Stimulated activated CD4-positive, alpha-beta T cell treated with anti-CD3 and anti-CD28 coated beads, Interleukin-2, amount 100 ng/mL, for 24 hours (primary cell): ENCODE results near the gene ICA1.
"Not testable (repeated sequence)": the region's sequence is repeated elsewhere in the genome, so short reads cannot be mapped to it uniquely, and the experiment has no call there.

Source experiments
- DNase-seq, 2 donors: peaks; one replicate each; pipeline ENCODE4 v3.0.0-alpha.2; 2020

ICA1 gene

GRCh38 chr7:8260871-8261694 is 884 bp downstream of the ICA1 start:
- peak in 1 of 2 donors; percentile 37 for DNase-seq

- no peak for DNase-seq
These were observed 2.3 kb downstream of the ICA1 start for GRCh38 chr7:8259586-8260222.

GRCh38 chr7:8258734-8259133 is 3.2 kb downstream of the ICA1 start:
- DNase-seq: no peak

GRCh38 chr7:8258166-8258565 is 3.8 kb downstream of the ICA1 start:
- no peak for DNase-seq

GRCh38 chr7:8255680-8256655 is 6.0 kb downstream of the ICA1 start:
- no peak for DNase-seq

GRCh38 chr7:8254667-8255066 is 7.3 kb downstream of the ICA1 start:
- no peak for DNase-seq

GRCh38 chr7:8254215-8254614 is 7.8 kb downstream of the ICA1 start:
- DNase-seq: no peak

GRCh38 chr7:8251195-8251594 is 10.8 kb downstream of the ICA1 start:
- DNase-seq: no peak

- DNase-seq: no peak
These were observed 11.4 kb downstream of the ICA1 start for GRCh38 chr7:8250547-8250946.

GRCh38 chr7:8249121-8249520 is 12.8 kb downstream of the ICA1 start:
- DNase-seq: no peak

GRCh38 chr7:8246020-8246419 is 15.9 kb downstream of the ICA1 start:
- no peak for DNase-seq

- not testable (repeated sequence) for DNase-seq
These were observed 16.9 kb downstream of the ICA1 start for GRCh38 chr7:8245032-8245431.

GRCh38 chr7:8243059-8243458 is 18.9 kb downstream of the ICA1 start:
- DNase-seq: not testable (repeated sequence)

- not testable (repeated sequence) for DNase-seq
These were observed 22.1 kb downstream of the ICA1 start for GRCh38 chr7:8239702-8240362.

- DNase-seq: no peak
These were observed 25.1 kb downstream of the ICA1 start for GRCh38 chr7:8236780-8237407.

- DNase-seq: no peak
These were observed 28.7 kb downstream of the ICA1 start for GRCh38 chr7:8232999-8233847.

- DNase-seq: no peak
These were observed 32.0 kb downstream of the ICA1 start for GRCh38 chr7:8229927-8230326.

- no peak for DNase-seq
These were observed 32.9 kb downstream of the ICA1 start for GRCh38 chr7:8228766-8229674.

- no peak for DNase-seq
These were observed 33.9 kb downstream of the ICA1 start for GRCh38 chr7:8228068-8228467.

- no peak for DNase-seq
These were observed 34.7 kb downstream of the ICA1 start for GRCh38 chr7:8227261-8227660.
